Astrocyte (in vitro differentiated cells and primary cell): ENCODE results near the gene MRPL10. TPM values are rescaled to one million over a fixed set of nuclear protein-coding genes. Genes with fewer than 3 reads are reported as not detected.
A peak's percentile ranks its signal among the peaks of the same experiment; 100 is the strongest.

Source experiments
- DNase-seq: peaks from one replicate; pipeline ENCODE4 v3.0.0-alpha.2; 2010; ENCODE audit warnings: low read depth
- FAIRE-seq: peaks from 2 replicates; lab custom pipeline; 2011; peaks lifted over from hg19 to GRCh38; lab: Jason Lieb, UNC
- H2AFZ ChIP-seq: 2 replicates; pipeline ENCODE4 v1.6.0; 2012; ENCODE audit warnings: low read depth, low read length, inconsistent platforms
- H3K27ac ChIP-seq: 2 replicates; pipeline ENCODE4 v1.5.1; 2011; ENCODE audit warnings: low read depth, low read length, inconsistent platforms
- H3K27me3 ChIP-seq: 2 replicates; pipeline ENCODE4 v1.6.0; 2011; ENCODE audit warnings: low read length, inconsistent platforms; ENCODE audit not compliant: insufficient read depth
- H3K36me3 ChIP-seq: 2 replicates; pipeline ENCODE4 v1.5.1; 2011; ENCODE audit warnings: low read length, inconsistent platforms; ENCODE audit not compliant: insufficient read depth
- H3K4me1 ChIP-seq: 2 replicates; pipeline ENCODE4 v1.5.1; 2011; ENCODE audit warnings: low read length, inconsistent platforms; ENCODE audit not compliant: insufficient read depth
- H3K4me2 ChIP-seq: 2 replicates; pipeline ENCODE4 v1.6.0; 2012; ENCODE audit warnings: low read length, inconsistent platforms
- H3K4me3 ChIP-seq: 2 replicates; pipeline ENCODE4 v1.5.1; 2011; ENCODE audit warnings: low read depth, mild to moderate bottlenecking, low read length, inconsistent platforms; ENCODE audit not compliant: insufficient read depth
- H3K79me2 ChIP-seq: 2 replicates; pipeline ENCODE4 v1.6.0; 2012; ENCODE audit warnings: mild to moderate bottlenecking, low read length, inconsistent platforms; ENCODE audit not compliant: insufficient read depth
- H3K9ac ChIP-seq: 2 replicates; pipeline ENCODE4 v1.6.0; 2012; ENCODE audit warnings: mild to moderate bottlenecking, low read length, inconsistent platforms
- H3K9me3 ChIP-seq: 2 replicates; pipeline ENCODE4 v1.5.1; 2012; ENCODE audit warnings: low read depth, mild to moderate bottlenecking, low read length, inconsistent platforms; ENCODE audit not compliant: insufficient read depth
- H4K20me1 ChIP-seq: 2 replicates; pipeline ENCODE4 v1.6.0; 2012; ENCODE audit warnings: low read length, inconsistent platforms; ENCODE audit not compliant: insufficient read depth
- H3K27ac Mint-ChIP-seq: one replicate; pipeline ENCODE4 v1.8.0; 2021; ENCODE audit warnings: mild to moderate bottlenecking, mixed read lengths; ENCODE audit not compliant: unreplicated experiment
- H3K27me3 Mint-ChIP-seq: one replicate; pipeline ENCODE4 v1.8.0; 2021; ENCODE audit warnings: low read depth, mixed read lengths; ENCODE audit not compliant: unreplicated experiment
- H3K36me3 Mint-ChIP-seq: one replicate; pipeline ENCODE4 v1.8.0; 2021; ENCODE audit warnings: low read depth, mixed read lengths; ENCODE audit not compliant: unreplicated experiment
- H3K4me1 Mint-ChIP-seq: one replicate; pipeline ENCODE4 v1.8.0; 2021; ENCODE audit warnings: low read depth, mixed read lengths; ENCODE audit not compliant: unreplicated experiment
- H3K4me3 Mint-ChIP-seq: one replicate; pipeline ENCODE4 v1.8.0; 2021; ENCODE audit warnings: mild to moderate bottlenecking, moderate library complexity, mixed read lengths; ENCODE audit not compliant: unreplicated experiment
- H3K9me3 Mint-ChIP-seq: one replicate; pipeline ENCODE4 v1.8.0; 2021; ENCODE audit warnings: mild to moderate bottlenecking, mixed read lengths; ENCODE audit not compliant: unreplicated experiment
- CTCF ChIP-seq: IDR thresholded peaks from 2 replicates; pipeline ENCODE4 v1.5.1; 2011; ENCODE audit warnings: low read depth, mild to moderate bottlenecking, inconsistent platforms, low read length, moderate library complexity; ENCODE audit not compliant: insufficient read depth
- EZH2 ChIP-seq: IDR thresholded peaks from 2 replicates; pipeline ENCODE4 v1.6.1; 2012; ENCODE audit warnings: mild to moderate bottlenecking, low read length, inconsistent platforms; ENCODE audit not compliant: insufficient read depth
- total RNA-seq: library from RNA; stranded (reverse); gene quantifications from 2 replicates; pipeline ENCODE4 v1.2.1, GENCODE V29; 2021

Gene MRPL10
- total RNA-seq, 1 donor from 2014 or later, result 33.2 TPM

GRCh38 chr17:47810901-47811635 is 20.3 kb downstream of the MRPL10 start:
- Histone ChIP-seq H3K4me3 (no peak overlapping the region), H3K9me3 (no peaks in the 10 kb centered on the region), H3K27ac (peak overlapping the region; percentile 63), H3K36me3 (peaks cover 5% of the 10 kb centered on the region), H3K9ac (peak overlapping the region; percentile 44), H3K79me2 (no peaks in the 10 kb centered on the region), H4K20me1 (peaks cover 59% of the 10 kb centered on the region), H3K4me1 (peaks cover 12% of the 10 kb centered on the region), H2AFZ (no peak overlapping the region), H3K4me2 (peak overlapping the region; percentile 27), H3K27me3 (no peaks in the 10 kb centered on the region)
- no peak for FAIRE-seq
- peak overlapping the region; percentile 89 for H3K27ac Mint-ChIP-seq
- H3K36me3 Mint-ChIP-seq, result peaks cover 33% of the 10 kb centered on the region
- H3K4me3 Mint-ChIP-seq, result peak overlapping the region; percentile 47
- no peaks in the 10 kb centered on the region for H3K9me3 Mint-ChIP-seq
- H3K4me1 Mint-ChIP-seq, result peaks cover 29% of the 10 kb centered on the region
- no peak for TF ChIP-seq CTCF
- TF ChIP-seq EZH2, result no peak
- no peak for DNase-seq
- H3K27me3 Mint-ChIP-seq, result no peaks in the 10 kb centered on the region

- no peaks in the 10 kb centered on the region for H3K79me2 ChIP-seq
- no peaks in the 10 kb centered on the region for H3K27me3 ChIP-seq
- peaks cover 61% of the 10 kb centered on the region for H4K20me1 ChIP-seq
- Mint-ChIP-seq H3K4me3 (peak overlapping the region; percentile 31), H3K27me3 (no peaks in the 10 kb centered on the region), H3K27ac (peak overlapping the region; percentile 89), H3K9me3 (no peaks in the 10 kb centered on the region), H3K36me3 (peaks cover 32% of the 10 kb centered on the region), H3K4me1 (peaks cover 29% of the 10 kb centered on the region)
- no peak overlapping the region for H3K4me3 ChIP-seq
- DNase-seq, result peak; percentile 90
- peaks cover 5% of the 10 kb centered on the region for H3K36me3 ChIP-seq
- peak overlapping the region; percentile 44 for H3K9ac ChIP-seq
- FAIRE-seq, result peak; percentile 83
- H3K27ac ChIP-seq, result peak overlapping the region; percentile 63
- H3K4me2 ChIP-seq, result peak overlapping the region; percentile 27
- peaks cover 12% of the 10 kb centered on the region for H3K4me1 ChIP-seq
- TF ChIP-seq CTCF (no peak), EZH2 (no peak)
- H3K9me3 ChIP-seq, result no peaks in the 10 kb centered on the region
- H2AFZ ChIP-seq, result no peak overlapping the region
Observed at GRCh38 chr17:47810200-47810821, 21.0 kb downstream of the MRPL10 start.
